D721Med (cell line): ENCODE measurements around the gene VIPR2.

Experiments used
- DNase-seq: peaks from one replicate; pipeline ENCODE4 v3.0.0; 2011; ENCODE audit warnings: low spot score; ENCODE audit not compliant: insufficient read length
- FAIRE-seq: peaks from 2 replicates; lab custom pipeline; 2011; peaks lifted over from hg19 to GRCh38; lab: Jason Lieb, UNC
- TF ChIP-seq, protein P1 (sequence below): IDR thresholded peaks from 2 replicates; pipeline ENCODE4 v1.5.1; 2012; ENCODE audit warnings: mild to moderate bottlenecking, control low read depth; ENCODE audit not compliant: insufficient read depth; ENCODE audit errors: missing control alignments

The VIPR2 gene

GRCh38 chr7:159108491-159108890 is 36.2 kb downstream of the VIPR2 start:
- DNase-seq, result no peak
- FAIRE-seq, result no peak
- TF ChIP-seq, protein P1, sequence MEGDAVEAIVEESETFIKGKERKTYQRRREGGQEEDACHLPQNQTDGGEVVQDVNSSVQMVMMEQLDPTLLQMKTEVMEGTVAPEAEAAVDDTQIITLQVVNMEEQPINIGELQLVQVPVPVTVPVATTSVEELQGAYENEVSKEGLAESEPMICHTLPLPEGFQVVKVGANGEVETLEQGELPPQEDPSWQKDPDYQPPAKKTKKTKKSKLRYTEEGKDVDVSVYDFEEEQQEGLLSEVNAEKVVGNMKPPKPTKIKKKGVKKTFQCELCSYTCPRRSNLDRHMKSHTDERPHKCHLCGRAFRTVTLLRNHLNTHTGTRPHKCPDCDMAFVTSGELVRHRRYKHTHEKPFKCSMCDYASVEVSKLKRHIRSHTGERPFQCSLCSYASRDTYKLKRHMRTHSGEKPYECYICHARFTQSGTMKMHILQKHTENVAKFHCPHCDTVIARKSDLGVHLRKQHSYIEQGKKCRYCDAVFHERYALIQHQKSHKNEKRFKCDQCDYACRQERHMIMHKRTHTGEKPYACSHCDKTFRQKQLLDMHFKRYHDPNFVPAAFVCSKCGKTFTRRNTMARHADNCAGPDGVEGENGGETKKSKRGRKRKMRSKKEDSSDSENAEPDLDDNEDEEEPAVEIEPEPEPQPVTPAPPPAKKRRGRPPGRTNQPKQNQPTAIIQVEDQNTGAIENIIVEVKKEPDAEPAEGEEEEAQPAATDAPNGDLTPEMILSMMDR, result no peak

GRCh38 chr7:159107161-159107892 is 37.3 kb downstream of the VIPR2 start:
- TF ChIP-seq, protein P1, result no peak
- FAIRE-seq, result no peak
- DNase-seq, result no peak

DNA sequence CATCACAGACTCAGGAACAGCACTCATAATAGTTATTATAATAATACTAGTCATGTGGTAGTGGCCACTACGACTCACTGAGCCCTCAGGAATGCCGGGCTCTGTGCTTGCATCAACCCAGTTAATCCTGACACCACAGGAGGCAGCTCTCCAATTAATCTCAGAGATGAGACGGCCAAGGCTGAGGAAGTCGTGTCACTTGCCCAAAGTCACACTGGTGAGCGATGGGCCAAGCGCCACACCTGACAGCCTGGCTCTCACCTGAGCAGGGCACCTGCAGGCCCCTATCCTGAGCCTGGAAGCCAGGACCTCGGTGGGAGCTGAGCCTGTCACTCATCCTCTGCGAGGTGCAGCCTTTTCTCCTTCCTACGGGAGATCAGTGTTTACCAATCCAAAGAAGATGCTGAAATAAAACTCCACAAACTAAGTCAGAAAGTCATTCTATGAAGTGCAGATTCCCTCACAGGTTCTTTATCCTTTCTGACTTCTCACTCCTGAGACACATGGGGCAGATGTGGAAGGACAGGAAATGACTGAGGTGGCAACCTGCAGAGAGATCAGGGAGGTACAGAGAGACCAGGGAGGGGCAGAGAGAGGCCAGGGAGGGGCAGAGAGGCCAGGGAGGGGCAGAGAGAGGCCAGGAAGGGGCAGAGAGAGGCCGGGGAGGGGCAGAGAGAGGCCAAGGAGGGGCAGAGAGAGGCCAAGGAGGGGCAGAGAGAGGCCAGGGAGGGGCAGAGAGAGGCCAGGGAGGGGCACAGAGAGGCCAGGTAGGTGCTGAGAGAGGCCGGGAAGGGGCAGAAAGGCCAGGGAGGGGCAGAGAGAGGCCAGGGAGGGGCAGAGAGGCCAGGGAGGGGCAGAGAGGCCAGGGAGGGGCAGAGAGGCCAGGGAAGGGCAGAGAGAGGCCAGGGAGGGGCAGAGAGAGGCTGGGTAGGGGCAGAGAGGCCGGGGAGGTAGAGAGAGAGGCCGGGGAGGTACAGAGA is 38.5 kb downstream of the VIPR2 start:
- TF ChIP-seq, protein P1, result no peak
- DNase-seq, result peak; percentile 44
- no peak for FAIRE-seq

GRCh38 chr7:159105066-159105780 is 39.4 kb downstream of the VIPR2 start:
- TF ChIP-seq, protein P1, result no peak
- no peak for FAIRE-seq
- DNase-seq, result no peak

DNA sequence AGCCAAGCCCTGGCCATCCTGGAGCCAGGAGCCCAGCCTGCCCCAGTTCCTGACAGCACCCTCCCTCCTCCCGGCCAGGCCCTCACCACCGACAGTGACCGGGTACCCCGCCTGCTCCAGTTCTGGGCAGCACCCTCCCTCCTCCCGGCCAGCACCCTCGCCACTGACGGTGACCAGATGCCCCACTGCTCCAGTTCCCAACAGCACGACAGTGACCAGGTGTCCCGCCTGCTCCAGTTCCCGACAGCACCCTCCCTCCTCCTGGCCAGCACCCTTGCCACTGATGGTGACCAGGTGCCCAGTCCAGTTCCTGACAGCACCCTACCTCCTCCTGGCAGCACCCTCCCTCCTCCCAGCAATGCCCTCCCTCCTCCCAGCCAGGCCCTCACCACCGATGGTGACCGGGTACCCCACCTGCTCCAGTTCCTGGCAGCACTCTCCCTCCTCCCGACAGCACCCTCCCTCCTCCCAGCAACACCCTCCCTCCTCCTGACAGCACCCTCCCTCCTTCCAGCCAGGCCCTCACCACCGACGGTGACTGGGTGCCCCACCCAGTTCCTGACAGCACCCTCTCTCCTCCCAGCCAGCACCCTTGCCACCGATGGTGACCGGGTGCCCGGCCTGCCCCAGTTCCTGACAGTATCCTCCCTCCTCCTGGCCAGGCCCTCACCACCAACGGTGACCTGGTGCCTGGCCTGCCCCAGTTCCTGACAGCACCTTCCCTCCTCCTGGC is 40.3 kb downstream of the VIPR2 start:
- FAIRE-seq, result no peak
- TF ChIP-seq, protein P1, result no peak

DNA sequence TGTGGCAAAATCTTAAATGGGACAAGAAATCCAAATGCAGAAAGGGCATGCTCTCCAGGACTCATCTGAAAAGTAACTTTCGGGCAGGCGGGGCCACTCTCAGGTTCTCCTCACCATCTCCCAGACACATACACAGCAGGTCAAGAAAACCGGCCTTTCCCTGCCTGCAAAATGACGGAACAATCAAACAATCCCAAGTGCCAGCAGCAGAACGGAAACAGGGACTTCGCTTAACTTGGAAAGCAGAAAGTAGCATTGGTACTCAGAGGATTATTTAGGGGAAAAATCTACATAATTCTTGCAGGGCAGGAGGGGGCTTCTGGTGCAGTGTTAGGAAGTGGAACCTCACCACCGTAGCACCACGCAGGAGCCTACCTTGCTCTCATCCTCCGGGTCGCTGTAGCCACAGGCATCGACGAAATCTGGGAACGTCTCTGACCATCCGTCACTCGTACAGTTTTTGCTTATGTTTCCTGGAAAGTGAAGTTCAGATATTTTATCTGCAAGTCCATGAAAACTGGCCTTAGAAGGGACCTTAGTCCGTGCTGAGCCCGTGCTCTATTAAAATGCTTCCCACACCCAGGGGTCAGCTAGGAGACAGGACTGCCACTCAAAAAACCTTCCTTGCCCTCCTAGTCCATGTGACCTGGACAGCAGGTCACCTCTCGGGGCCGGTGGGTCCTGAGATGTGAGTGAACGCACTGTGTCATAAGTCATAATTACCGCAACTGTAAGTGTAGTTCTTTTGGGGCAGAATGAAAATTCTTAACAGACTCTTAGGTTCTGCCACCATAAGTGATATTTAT is 41.1 kb downstream of the VIPR2 start:
- TF ChIP-seq, protein P1, result no peak
- FAIRE-seq (no peak), DNase-seq (no peak)

More for the DNA sequence above, 40.3 kb downstream of the VIPR2 start:
- DNase-seq, result no peak
